Upper lobe of right lung (tissue), 1 donor: ENCODE measurements around the gene CYB5R4. TPM values are rescaled to one million over a fixed set of nuclear protein-coding genes. Genes with fewer than 3 reads are reported as not detected.

Experiments used
- ATAC-seq: fragments of 200-7000 bp; cut with Tn5 transposase; one replicate; pipeline ENCODE4 v1.9.1; 2020; ENCODE audit warnings: mild to moderate bottlenecking, moderate library complexity
- DNase-seq: peaks from one replicate; pipeline ENCODE4 v3.0.0-alpha.2; 2020
- H3K27ac ChIP-seq: fragments of 200-600 bp; one replicate; pipeline ENCODE4 v1.8.0; 2022
- H3K27me3 ChIP-seq: fragments of 200-600 bp; one replicate; pipeline ENCODE4 v1.8.0; 2022; ENCODE audit warnings: mild to moderate bottlenecking
- H3K36me3 ChIP-seq: fragments of 200-600 bp; one replicate; pipeline ENCODE4 v1.8.0; 2022
- H3K4me1 ChIP-seq: fragments of 200-600 bp; one replicate; pipeline ENCODE4 v1.8.0; 2022
- H3K4me3 ChIP-seq: fragments of 200-600 bp; one replicate; pipeline ENCODE4 v1.8.0; 2022; ENCODE audit warnings: mild to moderate bottlenecking
- H3K9me3 ChIP-seq: fragments of 200-600 bp; one replicate; pipeline ENCODE4 v1.8.0; 2022
- CTCF ChIP-seq: fragments of 200-600 bp; IDR thresholded peaks from one replicate; pipeline ENCODE4 v1.8.0; 2022; ENCODE audit warnings: antibody characterized with exemption
- intact Hi-C: fragments of 100-400 bp; cut with DNase I; formaldehyde crosslinking; loops from one replicate; pipeline ENCODE4 v1.11.0; 2022
- total RNA-seq: library from RNA; stranded (reverse); fragmentation: NEBNext Ultra II Directional; extraction: Animal tissue kit (Norgen Biotek cat#: 25700); gene quantifications from one replicate; pipeline ENCODE4 v1.2.1, GENCODE V29; 2021
- donor health status: DM: no; HTN: yes; CAD: no; lungs with severe emphysema.

Gene CYB5R4
- total RNA-seq, 1 donor from 2014 or later: 24.4 TPM

GRCh38 chr6:83854766-83855165, 4.7 kb upstream of the CYB5R4 start:
- H3K27ac ChIP-seq: no peak overlapping the region
- H3K36me3 ChIP-seq: no peaks in the 10 kb centered on the region
- no peak overlapping the region for H3K4me3 ChIP-seq
- intact Hi-C loops: no loop called here
- ATAC-seq (no peak), DNase-seq (no peak)
- H3K4me1 ChIP-seq: peaks cover 17% of the 10 kb centered on the region
- no peak for TF ChIP-seq CTCF
- H3K27me3 ChIP-seq: peaks cover 58% of the 10 kb centered on the region
- H3K9me3 ChIP-seq: no peaks in the 10 kb centered on the region

- Histone ChIP-seq H3K9me3 (no peaks in the 10 kb centered on the region), H3K4me3 (peak overlapping the region; percentile 76), H3K27me3 (peaks cover 5% of the 10 kb centered on the region), H3K4me1 (peaks cover 18% of the 10 kb centered on the region), H3K36me3 (peaks cover 12% of the 10 kb centered on the region), H3K27ac (peak overlapping the region; percentile 80)
- ATAC-seq (no peak), DNase-seq (no peak)
- no peak for TF ChIP-seq CTCF
- intact Hi-C loops: no loop called here
Measured at GRCh38 chr6:83860359-83860755, 868 bp downstream of the CYB5R4 start.

- intact Hi-C loops: no loop called here
- H3K27ac ChIP-seq: no peak overlapping the region
Measured at GRCh38 chr6:83860782-83861495, 1.4 kb downstream of the CYB5R4 start.

GRCh38 chr6:83862776-83863471, 3.4 kb downstream of the CYB5R4 start:
- no peak for DNase-seq
- no peak overlapping the region for H3K27ac ChIP-seq
- no peak overlapping the region for H3K4me3 ChIP-seq
- no peak for ATAC-seq
- no peak for TF ChIP-seq CTCF
- peaks cover 25% of the 10 kb centered on the region for H3K36me3 ChIP-seq
- H3K9me3 ChIP-seq: no peaks in the 10 kb centered on the region
- H3K27me3 ChIP-seq: no peaks in the 10 kb centered on the region
- peaks cover 18% of the 10 kb centered on the region for H3K4me1 ChIP-seq
- intact Hi-C loops: no loop called here

More at GRCh38 chr6:83860782-83861495, 1.4 kb downstream of the CYB5R4 start:
- no peak for DNase-seq
- Histone ChIP-seq H3K36me3 (peaks cover 17% of the 10 kb centered on the region), H3K4me3 (peak overlapping the region; percentile 76), H3K4me1 (peaks cover 18% of the 10 kb centered on the region), H3K9me3 (no peaks in the 10 kb centered on the region), H3K27me3 (no peaks in the 10 kb centered on the region)
- no peak for TF ChIP-seq CTCF
- ATAC-seq: no peak

GRCh38 chr6:83867043-83867442, 7.6 kb downstream of the CYB5R4 start:
- Histone ChIP-seq H3K27ac (no peak overlapping the region), H3K27me3 (no peaks in the 10 kb centered on the region), H3K9me3 (no peaks in the 10 kb centered on the region), H3K4me1 (no peaks in the 10 kb centered on the region), H3K36me3 (peaks cover 25% of the 10 kb centered on the region), H3K4me3 (no peak overlapping the region)
- intact Hi-C loops: no loop called here
- no peak for ATAC-seq
- TF ChIP-seq CTCF: no peak
- no peak for DNase-seq
